ENCODE data around the gene KLC1.

DNA sequence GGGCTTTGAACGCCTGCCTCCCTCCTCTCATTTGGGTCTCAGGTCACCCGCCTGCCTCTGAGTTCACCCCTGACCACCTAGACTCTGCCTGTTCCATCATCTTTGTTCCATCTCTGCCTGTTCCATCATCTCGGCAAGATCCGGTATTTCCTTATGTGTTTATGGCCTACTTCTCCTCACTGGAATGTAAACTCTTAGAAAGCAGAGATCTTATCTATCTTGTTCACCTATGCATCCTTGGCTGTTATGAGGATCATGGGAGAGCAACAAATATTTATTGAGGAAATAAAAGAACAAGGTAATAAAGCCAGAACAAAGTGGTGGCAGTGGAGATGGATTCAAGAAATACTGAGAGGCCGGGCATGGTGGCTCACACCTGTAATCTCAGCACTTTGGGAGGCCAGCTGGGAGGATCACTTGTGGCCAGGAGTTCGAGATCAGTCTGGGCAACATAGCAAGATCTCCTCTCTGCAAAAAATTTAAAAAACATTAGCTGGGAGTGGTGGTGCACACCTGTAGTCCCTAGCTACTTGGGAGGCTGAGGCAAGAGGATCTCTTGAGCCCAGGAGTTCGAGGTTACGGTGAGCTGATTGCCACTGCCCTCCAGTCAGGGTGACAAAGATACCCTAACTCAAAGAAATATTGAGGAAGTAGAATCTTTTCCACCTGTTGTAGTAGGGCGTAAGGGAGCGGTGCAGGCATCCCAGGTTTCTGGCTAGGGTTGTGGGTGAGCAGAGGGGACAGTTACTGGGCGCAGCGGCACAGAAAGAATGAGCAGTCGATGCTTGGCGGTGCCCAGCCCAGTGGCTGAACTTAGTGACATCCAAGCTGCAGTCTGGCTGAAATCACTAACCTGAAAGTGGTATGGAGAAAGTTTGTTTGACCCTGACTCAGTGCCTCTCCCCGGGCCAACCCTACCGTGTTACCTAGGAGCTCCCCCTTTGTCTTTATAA is 1.7 kb upstream of the KLC1 start:
- TF ChIP-seq EZH2 (IDR thresholded peaks at IDR 0.05) = no peak
- no peak for TF ChIP-seq POLR2AphosphoS5 (IDR thresholded peaks at IDR 0.05; ENCODE audit: borderline replicate concordance, low read depth, low read length)

Measured in SK-N-MC (cell line).